Lower leg skin (tissue), 3 donors: ENCODE data around the gene MOCS1.

Experiments
- CTCF ChIP-seq, 3 donors: fragments of 450-650 bp; IDR thresholded peaks; one replicate each; pipeline ENCODE4 v1.5.1; 2016; ENCODE audit warnings: antibody characterized with exemption in 3 of 3, mild to moderate bottlenecking in 3 of 3, moderate library complexity in 2 of 3
- POLR2A ChIP-seq, 2 donors: fragments of 450-650 bp; IDR thresholded peaks; one replicate each; pipeline ENCODE4 v1.6.1; 2016 to 2017; ENCODE audit warnings: antibody characterized with exemption in 2 of 2, mild to moderate bottlenecking in 1 of 2, moderate library complexity in 1 of 2

- no peak for TF ChIP-seq CTCF (IDR thresholded peaks at IDR 0.05)
- TF ChIP-seq POLR2A (IDR thresholded peaks at IDR 0.05), result no peak
These were observed 8.9 kb downstream of the MOCS1 start for GRCh38 chr6:39925191-39925930.
